Trophoblast cell (in vitro differentiated cells and primary cell): ENCODE measurements around the gene TMEM54.

Experiments used
- DNase-seq, 2 donors: peaks; one replicate each; pipeline ENCODE4 v3.0.0-alpha.2; 2016
- H2AFZ ChIP-seq: 2 replicates; pipeline ENCODE4 v1.6.1; 2013; ENCODE audit warnings: low read length, moderate library complexity, mild to moderate bottlenecking; ENCODE audit not compliant: insufficient read depth, poor library complexity
- H2AK5ac ChIP-seq: 2 replicates; pipeline ENCODE4 v1.6.1; 2013; ENCODE audit warnings: mild to moderate bottlenecking, low read length
- H2BK120ac ChIP-seq: 2 replicates; pipeline ENCODE4 v1.6.1; 2013; ENCODE audit warnings: low read length, mild to moderate bottlenecking, moderate library complexity; ENCODE audit not compliant: insufficient read depth, poor library complexity
- H2BK12ac ChIP-seq: 2 replicates; pipeline ENCODE4 v1.6.1; 2013; ENCODE audit warnings: mild to moderate bottlenecking, low read length, moderate library complexity
- H2BK5ac ChIP-seq: 2 replicates; pipeline ENCODE4 v1.6.1; 2013; ENCODE audit warnings: low read length, low read depth, moderate library complexity, mild to moderate bottlenecking; ENCODE audit not compliant: poor library complexity
- H3K14ac ChIP-seq: 2 replicates; pipeline ENCODE4 v1.6.1; 2013; ENCODE audit warnings: mild to moderate bottlenecking, low read length
- H3K18ac ChIP-seq: 2 replicates; pipeline ENCODE4 v1.6.1; 2013; ENCODE audit warnings: mild to moderate bottlenecking, low read length
- H3K23ac ChIP-seq: 2 replicates; pipeline ENCODE4 v1.6.1; 2013; ENCODE audit warnings: low read length
- H3K27ac ChIP-seq: 2 replicates; pipeline ENCODE4 v1.5.1; 2013; ENCODE audit warnings: low read depth, mild to moderate bottlenecking, inconsistent platforms, low read length, moderate library complexity
- H3K27me3 ChIP-seq: 2 replicates; pipeline ENCODE4 v1.6.1; 2013; ENCODE audit warnings: inconsistent platforms, mild to moderate bottlenecking, low read length, moderate library complexity; ENCODE audit not compliant: insufficient read depth
- H3K36me3 ChIP-seq, 2 experiments: 1 replicate in 1 of 2; 2 replicates in 1 of 2; pipeline ENCODE4 v1.6.1; 2013; ENCODE audit warnings: low read length in 2 of 2, mild to moderate bottlenecking in 2 of 2, moderate library complexity in 1 of 2; ENCODE audit not compliant: insufficient read depth in 2 of 2, control insufficient read depth in 1 of 2
- H3K4ac ChIP-seq: 2 replicates; pipeline ENCODE4 v1.6.1; 2013; ENCODE audit warnings: low read depth, mild to moderate bottlenecking, low read length, moderate library complexity
- H3K4me1 ChIP-seq, 2 experiments: 1 replicate in 1 of 2; 2 replicates in 1 of 2; pipeline ENCODE4 v1.6.1; 2013; ENCODE audit warnings: low read length in 2 of 2, mild to moderate bottlenecking in 2 of 2, moderate library complexity in 1 of 2; ENCODE audit not compliant: insufficient read depth in 2 of 2, control insufficient read depth in 1 of 2
- H3K4me2 ChIP-seq: 2 replicates; pipeline ENCODE4 v1.6.1; 2013; ENCODE audit warnings: inconsistent platforms, mild to moderate bottlenecking, low read length, moderate library complexity
- H3K4me3 ChIP-seq: 2 replicates; pipeline ENCODE4 v1.5.1; 2013; ENCODE audit warnings: mild to moderate bottlenecking, low read depth, low read length, inconsistent platforms
- H3K79me1 ChIP-seq: one replicate; pipeline ENCODE4 v1.6.1; 2013; ENCODE audit warnings: low read length
- H3K79me2 ChIP-seq: 2 replicates; pipeline ENCODE4 v1.6.1; 2013; ENCODE audit warnings: low read length, mild to moderate bottlenecking; ENCODE audit not compliant: control insufficient read depth, insufficient read depth, poor library complexity
- H3K9ac ChIP-seq: 2 replicates; pipeline ENCODE4 v1.6.1; 2013; ENCODE audit warnings: mild to moderate bottlenecking, low read length
- H3K9me3 ChIP-seq: 2 replicates; pipeline ENCODE4 v1.6.1; 2013; ENCODE audit warnings: low read depth, mild to moderate bottlenecking, control low read depth, inconsistent platforms, low read length; ENCODE audit not compliant: insufficient read depth
- H4K12ac ChIP-seq: 2 replicates; pipeline ENCODE4 v1.6.1; 2013; ENCODE audit warnings: low read depth, mild to moderate bottlenecking, low read length, moderate library complexity
- H4K8ac ChIP-seq: 2 replicates; pipeline ENCODE4 v1.6.1; 2013; ENCODE audit warnings: low read depth, mild to moderate bottlenecking, low read length, moderate library complexity
- H4K91ac ChIP-seq: one replicate; pipeline ENCODE4 v1.6.1; 2013; ENCODE audit warnings: low read depth, mild to moderate bottlenecking, low read length, moderate library complexity
- WGBS: extraction: QIAGEN DNeasy Blood & Tissue Kit; methylation state at CpG from one replicate; pipeline ENCODE4 v1.1.7; 2013; ENCODE audit warnings: missing lambda C conversion rate; ENCODE audit not compliant: insufficient read length, insufficient coverage; ENCODE audit errors: extremely low coverage; 5-methylcytosine and 5-hydroxymethylcytosine counted together

Gene TMEM54

DNA sequence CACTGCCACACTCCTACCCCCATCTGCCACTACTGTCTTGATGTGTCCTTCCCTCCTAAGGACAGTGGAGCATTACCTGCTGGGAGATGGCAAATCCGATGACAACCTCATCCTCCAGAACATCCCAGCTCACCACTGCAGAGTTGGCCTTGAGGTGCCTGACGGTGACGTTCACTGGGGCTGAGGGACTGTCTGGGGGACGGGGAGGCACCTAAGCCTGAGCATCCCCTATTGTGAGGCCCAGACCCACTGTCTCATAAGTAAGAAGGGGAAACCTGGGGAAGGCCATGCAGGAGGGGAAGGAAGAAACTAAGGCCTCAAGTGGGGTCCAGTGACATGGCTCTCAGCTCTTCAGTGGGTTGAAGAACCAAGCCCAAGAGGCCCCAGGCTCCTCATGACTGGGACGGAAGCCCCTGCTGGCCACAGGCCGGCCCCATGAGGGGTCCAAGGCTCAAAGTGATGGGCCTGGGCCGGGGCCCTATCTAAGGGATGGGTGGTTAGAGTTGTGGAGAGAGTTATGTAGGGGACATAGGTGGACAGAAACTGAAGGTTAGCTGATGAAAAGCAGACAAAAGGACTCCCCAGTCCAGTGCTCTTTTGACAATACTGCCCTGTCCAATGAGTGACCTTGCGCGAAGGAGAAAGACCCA, 32.3 kb downstream of the TMEM54 start:
- DNase-seq: no peak
- no peak overlapping the region for H3K18ac ChIP-seq
- no peak overlapping the region for H3K27ac ChIP-seq
- H3K23ac ChIP-seq: no peak overlapping the region
- H3K14ac ChIP-seq: no peak overlapping the region
- H3K27me3 ChIP-seq: peaks cover 21% of the 10 kb centered on the region
- no peak overlapping the region for H3K4ac ChIP-seq
- H4K12ac ChIP-seq: no peak overlapping the region
- H3K9me3 ChIP-seq: peaks cover 2% of the 10 kb centered on the region
- no peaks in the 10 kb centered on the region for H3K79me2 ChIP-seq
- H3K4me2 ChIP-seq: no peak overlapping the region
- no CpG with 5 or more reads among the region's 9 CpGs for WGBS
- peaks cover 6% of the 10 kb centered on the region in 2 experiments for H3K4me1 ChIP-seq
- H2AFZ ChIP-seq: no peak overlapping the region
- H2BK5ac ChIP-seq: no peak overlapping the region
- H2AK5ac ChIP-seq: no peak overlapping the region
- no peak overlapping the region for H4K8ac ChIP-seq
- H3K9ac ChIP-seq: no peak overlapping the region
- H4K91ac ChIP-seq: no peak overlapping the region
- H3K79me1 ChIP-seq: peaks cover 5% of the 10 kb centered on the region
- H3K4me3 ChIP-seq: no peak overlapping the region
- H2BK120ac ChIP-seq: no peak overlapping the region
- H3K36me3 ChIP-seq: peaks cover 0 to 2% of the 10 kb centered on the region in 2 experiments
- no peak overlapping the region for H2BK12ac ChIP-seq

DNA sequence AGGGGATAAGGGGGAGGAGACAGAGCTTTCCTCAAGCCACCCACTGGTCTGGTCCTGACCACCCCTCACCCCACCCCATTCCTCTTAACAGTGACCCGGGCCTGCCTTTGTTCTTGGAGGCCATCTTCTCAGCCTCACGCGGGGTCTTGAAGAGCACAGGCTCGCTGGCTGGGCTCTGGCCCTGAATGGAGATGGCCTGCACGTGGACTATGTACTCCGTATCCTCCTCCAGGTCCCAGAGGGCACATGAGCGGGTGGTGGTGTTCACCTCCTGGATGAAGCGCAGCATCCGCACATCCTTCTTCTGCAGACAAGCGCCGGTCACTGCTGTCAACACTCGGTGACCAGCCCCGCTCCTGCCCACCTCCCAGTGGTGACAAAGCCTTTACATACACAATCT, 33.1 kb downstream of the TMEM54 start:
- no peak for DNase-seq
- no peak overlapping the region for H4K8ac ChIP-seq
- no peak overlapping the region for H2AFZ ChIP-seq
- peaks cover 6% of the 10 kb centered on the region in 2 experiments for H3K4me1 ChIP-seq
- no CpG with 5 or more reads among the region's 13 CpGs for WGBS
- H3K9me3 ChIP-seq: peaks cover 4% of the 10 kb centered on the region
- H3K36me3 ChIP-seq: peaks cover 0 to 2% of the 10 kb centered on the region in 2 experiments
- no peaks in the 10 kb centered on the region for H3K79me2 ChIP-seq
- no peak overlapping the region for H3K4me2 ChIP-seq
- H2BK12ac ChIP-seq: no peak overlapping the region
- H2BK5ac ChIP-seq: no peak overlapping the region
- no peak overlapping the region for H2AK5ac ChIP-seq
- no peak overlapping the region for H2BK120ac ChIP-seq
- H3K79me1 ChIP-seq: peaks cover 5% of the 10 kb centered on the region
- H3K14ac ChIP-seq: no peak overlapping the region
- H3K4me3 ChIP-seq: no peak overlapping the region
- H4K91ac ChIP-seq: no peak overlapping the region
- H3K9ac ChIP-seq: no peak overlapping the region
- no peak overlapping the region for H4K12ac ChIP-seq
- no peak overlapping the region for H3K23ac ChIP-seq
- H3K18ac ChIP-seq: no peak overlapping the region
- H3K27ac ChIP-seq: no peak overlapping the region
- H3K27me3 ChIP-seq: peaks cover 21% of the 10 kb centered on the region
- no peak overlapping the region for H3K4ac ChIP-seq

DNA sequence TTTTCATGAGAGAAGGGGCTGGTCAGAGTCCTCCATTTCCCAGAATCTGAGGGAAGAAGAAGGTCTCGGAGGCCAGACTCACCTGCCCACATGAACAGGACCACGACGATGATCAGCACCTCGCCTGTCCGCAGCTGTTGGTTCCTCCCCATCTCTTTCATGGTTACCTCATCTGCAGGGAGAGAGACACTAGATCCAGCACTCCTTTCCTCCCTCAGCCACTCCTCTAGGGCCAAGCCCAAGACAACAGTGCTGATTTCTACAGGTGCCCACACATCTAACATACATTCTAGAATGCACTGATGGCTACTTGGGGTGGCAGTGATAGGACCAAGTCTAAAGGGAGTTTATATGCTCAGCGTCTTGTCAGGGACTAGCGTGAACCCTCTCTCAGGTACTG, 33.5 kb downstream of the TMEM54 start:
- H3K4me1 ChIP-seq: peaks cover 6% of the 10 kb centered on the region in 2 experiments
- WGBS: no CpG with 5 or more reads among the region's 7 CpGs
- H3K9me3 ChIP-seq: peaks cover 4% of the 10 kb centered on the region
- peaks cover 5% of the 10 kb centered on the region for H3K79me1 ChIP-seq
- no peak overlapping the region for H4K12ac ChIP-seq
- no peak overlapping the region for H3K14ac ChIP-seq
- no peak overlapping the region for H4K8ac ChIP-seq
- H4K91ac ChIP-seq: no peak overlapping the region
- DNase-seq: no peak
- H2BK120ac ChIP-seq: no peak overlapping the region
- no peak overlapping the region for H2AK5ac ChIP-seq
- H3K23ac ChIP-seq: no peak overlapping the region
- peaks cover 21% of the 10 kb centered on the region for H3K27me3 ChIP-seq
- no peak overlapping the region for H2BK12ac ChIP-seq
- peaks cover 0 to 4% of the 10 kb centered on the region in 2 experiments for H3K36me3 ChIP-seq
- H3K79me2 ChIP-seq: no peaks in the 10 kb centered on the region
- no peak overlapping the region for H2AFZ ChIP-seq
- H3K4me3 ChIP-seq: no peak overlapping the region
- no peak overlapping the region for H3K4ac ChIP-seq
- no peak overlapping the region for H2BK5ac ChIP-seq
- H3K4me2 ChIP-seq: no peak overlapping the region
- H3K9ac ChIP-seq: no peak overlapping the region
- H3K18ac ChIP-seq: no peak overlapping the region
- H3K27ac ChIP-seq: no peak overlapping the region

DNA sequence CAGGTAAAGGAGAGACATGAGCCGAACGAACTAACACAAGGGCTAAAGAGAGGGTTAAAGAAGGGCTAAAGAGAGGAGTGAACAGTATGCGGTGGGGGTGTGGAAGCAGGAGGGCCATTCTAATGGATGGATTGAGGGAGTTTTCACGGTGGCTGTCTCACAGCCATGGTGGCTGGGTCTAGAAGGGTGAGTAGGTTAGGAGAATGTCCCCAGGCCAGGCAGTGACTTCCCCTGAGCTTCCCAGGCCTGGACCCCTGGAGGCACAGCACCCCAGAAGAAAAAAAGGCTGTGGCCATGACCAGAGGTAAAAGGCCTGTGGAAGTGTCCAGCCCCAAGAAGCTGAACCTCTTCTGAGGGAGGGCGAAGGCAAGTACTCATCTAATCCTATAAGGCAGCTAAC, 34.0 kb downstream of the TMEM54 start:
- WGBS: no CpG with 5 or more reads among the region's 5 CpGs
- no peak overlapping the region for H4K8ac ChIP-seq
- H3K36me3 ChIP-seq: peaks cover 0 to 4% of the 10 kb centered on the region in 2 experiments
- no peak overlapping the region for H2BK120ac ChIP-seq
- H3K79me1 ChIP-seq: peaks cover 5% of the 10 kb centered on the region
- H3K4me2 ChIP-seq: no peak overlapping the region
- H2BK12ac ChIP-seq: no peak overlapping the region
- peaks cover 4% of the 10 kb centered on the region for H3K9me3 ChIP-seq
- H3K18ac ChIP-seq: no peak overlapping the region
- H3K23ac ChIP-seq: no peak overlapping the region
- no peak for DNase-seq
- H3K27ac ChIP-seq: no peak overlapping the region
- peaks cover 6% of the 10 kb centered on the region in 2 experiments for H3K4me1 ChIP-seq
- no peak overlapping the region for H4K91ac ChIP-seq
- H3K9ac ChIP-seq: no peak overlapping the region
- H3K4ac ChIP-seq: no peak overlapping the region
- no peak overlapping the region for H3K14ac ChIP-seq
- H2AK5ac ChIP-seq: no peak overlapping the region
- H2BK5ac ChIP-seq: no peak overlapping the region
- H3K79me2 ChIP-seq: no peaks in the 10 kb centered on the region
- no peak overlapping the region for H3K4me3 ChIP-seq
- H3K27me3 ChIP-seq: peaks cover 21% of the 10 kb centered on the region
- no peak overlapping the region for H2AFZ ChIP-seq
- H4K12ac ChIP-seq: no peak overlapping the region
